ENCODE data around the gene PLXDC2.

DNA sequence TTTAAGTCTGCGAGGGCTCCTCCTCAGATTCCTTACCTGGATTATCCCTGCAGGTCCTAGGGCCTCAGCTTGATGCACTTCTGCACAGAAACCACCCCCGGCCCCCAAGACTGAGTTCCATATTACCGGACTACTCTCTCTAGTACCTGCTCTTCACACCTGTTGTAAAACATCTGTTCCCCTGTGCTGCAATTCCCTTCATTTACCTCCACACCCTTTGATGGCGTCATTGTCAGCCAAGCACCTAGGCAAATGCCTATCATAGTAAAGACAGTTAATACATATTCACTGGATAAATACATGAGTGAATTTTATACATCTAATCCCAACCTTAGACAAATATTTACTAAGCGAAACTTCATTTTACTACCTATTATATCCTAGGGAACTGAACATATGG lies 275.5 kb downstream of the PLXDC2 start:
- TF ChIP-seq, protein P1, sequence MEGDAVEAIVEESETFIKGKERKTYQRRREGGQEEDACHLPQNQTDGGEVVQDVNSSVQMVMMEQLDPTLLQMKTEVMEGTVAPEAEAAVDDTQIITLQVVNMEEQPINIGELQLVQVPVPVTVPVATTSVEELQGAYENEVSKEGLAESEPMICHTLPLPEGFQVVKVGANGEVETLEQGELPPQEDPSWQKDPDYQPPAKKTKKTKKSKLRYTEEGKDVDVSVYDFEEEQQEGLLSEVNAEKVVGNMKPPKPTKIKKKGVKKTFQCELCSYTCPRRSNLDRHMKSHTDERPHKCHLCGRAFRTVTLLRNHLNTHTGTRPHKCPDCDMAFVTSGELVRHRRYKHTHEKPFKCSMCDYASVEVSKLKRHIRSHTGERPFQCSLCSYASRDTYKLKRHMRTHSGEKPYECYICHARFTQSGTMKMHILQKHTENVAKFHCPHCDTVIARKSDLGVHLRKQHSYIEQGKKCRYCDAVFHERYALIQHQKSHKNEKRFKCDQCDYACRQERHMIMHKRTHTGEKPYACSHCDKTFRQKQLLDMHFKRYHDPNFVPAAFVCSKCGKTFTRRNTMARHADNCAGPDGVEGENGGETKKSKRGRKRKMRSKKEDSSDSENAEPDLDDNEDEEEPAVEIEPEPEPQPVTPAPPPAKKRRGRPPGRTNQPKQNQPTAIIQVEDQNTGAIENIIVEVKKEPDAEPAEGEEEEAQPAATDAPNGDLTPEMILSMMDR (IDR thresholded peaks at IDR 0.05), result no peak
- TF ChIP-seq RFX5 (IDR thresholded peaks at IDR 0.05) (no peak), ZNF302 (CRISPR knock-in tag; IDR thresholded peaks at IDR 0.05) (no peak), POLR2A (IDR thresholded peaks at IDR 0.05; ENCODE audit: low read length) (no peak), EHMT2 (IDR thresholded peaks at IDR 0.05; ENCODE audit: low read depth) (no peak), TP53 (CRISPR knock-in tag; IDR thresholded peaks at IDR 0.05) (no peak), PHF8 (IDR thresholded peaks at IDR 0.05; ENCODE audit: borderline replicate concordance, low read depth) (no peak)
- TF ChIP-seq, protein P2, sequence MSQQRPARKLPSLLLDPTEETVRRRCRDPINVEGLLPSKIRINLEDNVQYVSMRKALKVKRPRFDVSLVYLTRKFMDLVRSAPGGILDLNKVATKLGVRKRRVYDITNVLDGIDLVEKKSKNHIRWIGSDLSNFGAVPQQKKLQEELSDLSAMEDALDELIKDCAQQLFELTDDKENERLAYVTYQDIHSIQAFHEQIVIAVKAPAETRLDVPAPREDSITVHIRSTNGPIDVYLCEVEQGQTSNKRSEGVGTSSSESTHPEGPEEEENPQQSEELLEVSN (IDR thresholded peaks at IDR 0.05; ENCODE audit: borderline replicate concordance, low read depth), result no peak

Data from A549 (cell line).